OCI-LY3 (cell line): ENCODE data around the gene IRF1.

Experiments
- CTCF ChIP-seq: fragments of 200-600, 300-600 bp; sonication (generic); IDR thresholded peaks from 2 replicates; pipeline ENCODE4 v1.5.1; 2014; ENCODE audit warnings: antibody characterized with exemption, low read length, low read depth
- EZH2phosphoT487 ChIP-seq: fragments of 200-600 bp; shearing (Covaris generic); IDR thresholded peaks from 2 replicates; pipeline ENCODE4 v1.6.1; 2018; ENCODE audit warnings: antibody characterized with exemption, mixed run types, low read depth

GRCh38 chr5:132460846-132461568 lies 29.6 kb downstream of the IRF1 start:
- TF ChIP-seq CTCF: no peak
- TF ChIP-seq EZH2phosphoT487: no peak
